Measurements from ENCODE around the gene PRDM8. TPM values are rescaled to one million over a fixed set of nuclear protein-coding genes. Genes with fewer than 3 reads are reported as not detected.
A peak's percentile ranks its signal among the peaks of the same experiment; 100 is the strongest.

Gene PRDM8
- total RNA-seq, 1 donor: 3.6 TPM

GRCh38 chr4:80188801-80189458 lies 8.4 kb upstream of the PRDM8 start:
- Histone ChIP-seq H3K27me3 (ENCODE audit: insufficient read depth, low read length) (no peaks in the 10 kb centered on the region), H3K27ac (ENCODE audit: low read depth, low read length) (no peak overlapping the region), H3K4me1 (ENCODE audit: insufficient read depth, low read length) (peaks cover 39% of the 10 kb centered on the region), H3K36me3 (ENCODE audit: insufficient read depth, low read length) (no peaks in the 10 kb centered on the region), H3K4me3 (ENCODE audit: insufficient read depth, low read length) (no peak overlapping the region), H4K20me1 (ENCODE audit: insufficient read depth, low read length) (no peaks in the 10 kb centered on the region), H3K4me2 (ENCODE audit: insufficient read depth, low read length) (peak overlapping the region; percentile 83), H3K9me3 (ENCODE audit: low read depth, low read length) (no peaks in the 10 kb centered on the region), H3K79me2 (ENCODE audit: insufficient read depth, low read length) (peaks cover 73% of the 10 kb centered on the region), H2AFZ (ENCODE audit: low read length) (peak overlapping the region; percentile 82)
- DNase-seq (ENCODE audit: insufficient read length, low spot score, missing footprints): no peak
- TF ChIP-seq CTCF (IDR thresholded peaks at IDR 0.05; ENCODE audit: extremely low read depth, low read depth, low read length): no peak

GRCh38 chr4:80189581-80189955 lies 7.7 kb upstream of the PRDM8 start:
- Histone ChIP-seq H4K20me1 (ENCODE audit: insufficient read depth, low read length) (no peaks in the 10 kb centered on the region), H3K36me3 (ENCODE audit: insufficient read depth, low read length) (no peaks in the 10 kb centered on the region), H3K27me3 (ENCODE audit: insufficient read depth, low read length) (no peaks in the 10 kb centered on the region), H2AFZ (ENCODE audit: low read length) (peak overlapping the region; percentile 82), H3K9me3 (ENCODE audit: low read depth, low read length) (no peaks in the 10 kb centered on the region), H3K27ac (ENCODE audit: low read depth, low read length) (peak overlapping the region; percentile 46), H3K4me2 (ENCODE audit: insufficient read depth, low read length) (peak overlapping the region; percentile 83), H3K4me1 (ENCODE audit: insufficient read depth, low read length) (peaks cover 39% of the 10 kb centered on the region), H3K4me3 (ENCODE audit: insufficient read depth, low read length) (peak overlapping the region; percentile 57), H3K79me2 (ENCODE audit: insufficient read depth, low read length) (peaks cover 70% of the 10 kb centered on the region)
- TF ChIP-seq CTCF (IDR thresholded peaks at IDR 0.05; ENCODE audit: extremely low read depth, low read depth, low read length): no peak
- DNase-seq (ENCODE audit: insufficient read length, low spot score, missing footprints): peak; percentile 54

GRCh38 chr4:80189956-80190677 lies 7.2 kb upstream of the PRDM8 start:
- no peak for TF ChIP-seq CTCF (IDR thresholded peaks at IDR 0.05; ENCODE audit: extremely low read depth, low read depth, low read length)
- no peaks in the 10 kb centered on the region for H3K36me3 ChIP-seq (ENCODE audit: insufficient read depth, low read length)
- peaks cover 66% of the 10 kb centered on the region for H3K79me2 ChIP-seq (ENCODE audit: insufficient read depth, low read length)
- no peaks in the 10 kb centered on the region for H3K9me3 ChIP-seq (ENCODE audit: low read depth, low read length)
- peak overlapping the region; percentile 46 for H3K27ac ChIP-seq (ENCODE audit: low read depth, low read length)
- H3K4me3 ChIP-seq (ENCODE audit: insufficient read depth, low read length): peak overlapping the region; percentile 57
- peak overlapping the region; percentile 82 for H2AFZ ChIP-seq (ENCODE audit: low read length)
- H3K27me3 ChIP-seq (ENCODE audit: insufficient read depth, low read length): no peaks in the 10 kb centered on the region
- DNase-seq (ENCODE audit: insufficient read length, low spot score, missing footprints): peak; percentile 76
- H3K4me1 ChIP-seq (ENCODE audit: insufficient read depth, low read length): peaks cover 39% of the 10 kb centered on the region
- peak overlapping the region; percentile 83 for H3K4me2 ChIP-seq (ENCODE audit: insufficient read depth, low read length)
- H4K20me1 ChIP-seq (ENCODE audit: insufficient read depth, low read length): no peaks in the 10 kb centered on the region

GRCh38 chr4:80192252-80192866 lies 4.9 kb upstream of the PRDM8 start:
- Histone ChIP-seq H3K9me3 (ENCODE audit: low read depth, low read length) (no peaks in the 10 kb centered on the region), H3K4me2 (ENCODE audit: insufficient read depth, low read length) (peak overlapping the region; percentile 34), H3K27me3 (ENCODE audit: insufficient read depth, low read length) (no peaks in the 10 kb centered on the region), H4K20me1 (ENCODE audit: insufficient read depth, low read length) (no peaks in the 10 kb centered on the region), H3K36me3 (ENCODE audit: insufficient read depth, low read length) (no peaks in the 10 kb centered on the region), H3K4me3 (ENCODE audit: insufficient read depth, low read length) (no peak overlapping the region), H3K27ac (ENCODE audit: low read depth, low read length) (peak overlapping the region; percentile 73), H3K79me2 (ENCODE audit: insufficient read depth, low read length) (peaks cover 47% of the 10 kb centered on the region), H3K4me1 (ENCODE audit: insufficient read depth, low read length) (peaks cover 36% of the 10 kb centered on the region), H2AFZ (ENCODE audit: low read length) (no peak overlapping the region)
- DNase-seq (ENCODE audit: insufficient read length, low spot score, missing footprints): peak; percentile 56
- TF ChIP-seq CTCF (IDR thresholded peaks at IDR 0.05; ENCODE audit: extremely low read depth, low read depth, low read length): no peak
